Measurements from ENCODE around the gene RIOX2. TPM values are rescaled to one million over a fixed set of nuclear protein-coding genes. Genes with fewer than 3 reads are reported as not detected.
"Not testable (repeated sequence)": the region's sequence is repeated elsewhere in the genome, so short reads cannot be mapped to it uniquely, and the experiment has no call there.

Gene RIOX2
- total RNA-seq, 1 experiment from 2014 or later, result 73.9 TPM

GRCh38 chr3:97914388-97914787 is 57.8 kb downstream of the RIOX2 start:
- BruUV-seq (replicated peaks), result no TSS peak
- CTCF ChIA-PET, result interaction anchor here (0.8 to 2.2 kb wide), 3 partner anchors 23 to 108 kb away, joined by 3 to 10 read pairs (median 3); no protein-coding TSS in a partner anchor

GRCh38 chr3:97911459-97911858 is 60.8 kb downstream of the RIOX2 start:
- DNase-seq (ENCODE audit: unreplicated experiment), result no peak
- ChIA-PET POLR2A (interaction anchor here (0.5 to 0.7 kb wide), 2 partner anchors 28 to 46 kb away, joined by 3 read pairs; no protein-coding TSS in a partner anchor), CTCF (interaction anchor here (0.5 to 1.2 kb wide), 2 partner anchors 16 to 40 kb away, joined by 3 read pairs; no protein-coding TSS in a partner anchor)
- H3K4me1 Mint-ChIP-seq (ENCODE audit: insufficient read depth, unreplicated experiment), result peaks cover 11% of the 10 kb centered on the region
- no peaks in the 10 kb centered on the region for H3K9me3 Mint-ChIP-seq (ENCODE audit: unreplicated experiment)
- peaks cover 7% of the 10 kb centered on the region for H3K36me3 Mint-ChIP-seq (ENCODE audit: insufficient read depth, unreplicated experiment)
- no peaks in the 10 kb centered on the region for H3K27me3 Mint-ChIP-seq (ENCODE audit: insufficient read depth, unreplicated experiment)
- no peak for TF ChIP-seq CTCF (IDR thresholded peaks at IDR 0.05; ENCODE audit: unreplicated experiment)
- H3K4me3 Mint-ChIP-seq (ENCODE audit: unreplicated experiment), result no peak overlapping the region
- intact Hi-C loops (cut with micrococcal nuclease), result no loop called here
- H3K27ac Mint-ChIP-seq (ENCODE audit: low read depth, unreplicated experiment), result no peak overlapping the region
- no TSS peak for BruUV-seq (replicated peaks)

More at GRCh38 chr3:97914388-97914787, 57.8 kb downstream of the RIOX2 start:
- Mint-ChIP-seq H3K9me3 (ENCODE audit: unreplicated experiment) (no peaks in the 10 kb centered on the region), H3K36me3 (ENCODE audit: insufficient read depth, unreplicated experiment) (peaks cover 12% of the 10 kb centered on the region), H3K27me3 (ENCODE audit: insufficient read depth, unreplicated experiment) (no peaks in the 10 kb centered on the region), H3K4me3 (ENCODE audit: unreplicated experiment) (no peak overlapping the region), H3K4me1 (ENCODE audit: insufficient read depth, unreplicated experiment) (peaks cover 20% of the 10 kb centered on the region), H3K27ac (ENCODE audit: low read depth, unreplicated experiment) (peak overlapping the region; percentile 39)
- peak; percentile 94 for DNase-seq (ENCODE audit: unreplicated experiment)
- intact Hi-C loops (cut with micrococcal nuclease), result loop anchor here (2.0 kb wide), 1 partner anchor 92 kb away; the partner anchor contains the start of gene CRYBG3
- POLR2A ChIA-PET, result interaction anchor here (0.7 to 1.8 kb wide), 6 partner anchors 42 to 164 kb away, joined by 3 to 12 read pairs (median 4); partner anchors contain the start of gene CRYBG3
- no peak for TF ChIP-seq CTCF (IDR thresholded peaks at IDR 0.05; ENCODE audit: unreplicated experiment)

GRCh38 chr3:97910931-97911351 is 61.3 kb downstream of the RIOX2 start:
- ChIA-PET POLR2A (interaction anchor here (0.7 kb wide), 1 partner anchor 45 kb away, joined by 3 read pairs; no protein-coding TSS in a partner anchor), CTCF (interaction anchor here (1.2 kb wide), 1 partner anchor 16 kb away, joined by 3 read pairs; no protein-coding TSS in a partner anchor)
- Mint-ChIP-seq H3K4me1 (ENCODE audit: insufficient read depth, unreplicated experiment) (peaks cover 11% of the 10 kb centered on the region), H3K27me3 (ENCODE audit: insufficient read depth, unreplicated experiment) (no peaks in the 10 kb centered on the region), H3K27ac (ENCODE audit: low read depth, unreplicated experiment) (no peak overlapping the region), H3K4me3 (ENCODE audit: unreplicated experiment) (no peak overlapping the region), H3K36me3 (ENCODE audit: insufficient read depth, unreplicated experiment) (peaks cover 7% of the 10 kb centered on the region), H3K9me3 (ENCODE audit: unreplicated experiment) (no peaks in the 10 kb centered on the region)
- TF ChIP-seq CTCF (IDR thresholded peaks at IDR 0.05; ENCODE audit: unreplicated experiment), result no peak
- no peak for DNase-seq (ENCODE audit: unreplicated experiment)
- BruUV-seq (replicated peaks), result no TSS peak
- intact Hi-C loops (cut with micrococcal nuclease), result no loop called here

GRCh38 chr3:97910236-97910831 is 61.9 kb downstream of the RIOX2 start:
- H3K27me3 Mint-ChIP-seq (ENCODE audit: insufficient read depth, unreplicated experiment); H3K36me3 Mint-ChIP-seq (ENCODE audit: insufficient read depth, unreplicated experiment); H3K9me3 Mint-ChIP-seq (ENCODE audit: unreplicated experiment); BruUV-seq (replicated peaks); POLR2A ChIA-PET; intact Hi-C loops (cut with micrococcal nuclease); CTCF ChIA-PET; H3K27ac Mint-ChIP-seq (ENCODE audit: low read depth, unreplicated experiment); H3K4me3 Mint-ChIP-seq (ENCODE audit: unreplicated experiment); DNase-seq (ENCODE audit: unreplicated experiment): not testable (repeated sequence)
- H3K4me1 Mint-ChIP-seq (ENCODE audit: insufficient read depth, unreplicated experiment), result peaks cover 11% of the 10 kb centered on the region

- peaks cover 11% of the 10 kb centered on the region for H3K4me1 Mint-ChIP-seq (ENCODE audit: insufficient read depth, unreplicated experiment)
- H3K27ac Mint-ChIP-seq (ENCODE audit: low read depth, unreplicated experiment); H3K9me3 Mint-ChIP-seq (ENCODE audit: unreplicated experiment); H3K27me3 Mint-ChIP-seq (ENCODE audit: insufficient read depth, unreplicated experiment); H3K36me3 Mint-ChIP-seq (ENCODE audit: insufficient read depth, unreplicated experiment); POLR2A ChIA-PET; DNase-seq (ENCODE audit: unreplicated experiment); intact Hi-C loops (cut with micrococcal nuclease); H3K4me3 Mint-ChIP-seq (ENCODE audit: unreplicated experiment); BruUV-seq (replicated peaks); CTCF ChIA-PET: not testable (repeated sequence)
These were observed 62.4 kb downstream of the RIOX2 start for GRCh38 chr3:97909830-97910229.
